ENCODE data around the gene UGT8.

- TF ChIP-seq CTCF (IDR thresholded peaks at IDR 0.05; ENCODE audit: insufficient read depth, low read depth, low read length) = no peak
- no peak for TF ChIP-seq EZH2 (IDR thresholded peaks at IDR 0.05; ENCODE audit: insufficient read depth, low read length)
Observed at GRCh38 chr4:114588305-114588704, 10.3 kb upstream of the UGT8 start.

Data from astrocyte (in vitro differentiated cells and primary cell).